ENCODE results near the gene SCARB1.

GRCh38 chr12:124768452-124769162 is 95.1 kb downstream of the SCARB1 start:
- TF ChIP-seq POLR2AphosphoS5 (IDR thresholded peaks at IDR 0.05; ENCODE audit: insufficient read depth, low read depth, low read length), result no peak
- no peak for TF ChIP-seq EZH2 (IDR thresholded peaks at IDR 0.05; ENCODE audit: borderline replicate concordance, low read depth, low read length, severe bottlenecking)
- TF ChIP-seq POLR2A (IDR thresholded peaks at IDR 0.05; ENCODE audit: low read depth, low read length), result no peak
- TF ChIP-seq, protein P1, sequence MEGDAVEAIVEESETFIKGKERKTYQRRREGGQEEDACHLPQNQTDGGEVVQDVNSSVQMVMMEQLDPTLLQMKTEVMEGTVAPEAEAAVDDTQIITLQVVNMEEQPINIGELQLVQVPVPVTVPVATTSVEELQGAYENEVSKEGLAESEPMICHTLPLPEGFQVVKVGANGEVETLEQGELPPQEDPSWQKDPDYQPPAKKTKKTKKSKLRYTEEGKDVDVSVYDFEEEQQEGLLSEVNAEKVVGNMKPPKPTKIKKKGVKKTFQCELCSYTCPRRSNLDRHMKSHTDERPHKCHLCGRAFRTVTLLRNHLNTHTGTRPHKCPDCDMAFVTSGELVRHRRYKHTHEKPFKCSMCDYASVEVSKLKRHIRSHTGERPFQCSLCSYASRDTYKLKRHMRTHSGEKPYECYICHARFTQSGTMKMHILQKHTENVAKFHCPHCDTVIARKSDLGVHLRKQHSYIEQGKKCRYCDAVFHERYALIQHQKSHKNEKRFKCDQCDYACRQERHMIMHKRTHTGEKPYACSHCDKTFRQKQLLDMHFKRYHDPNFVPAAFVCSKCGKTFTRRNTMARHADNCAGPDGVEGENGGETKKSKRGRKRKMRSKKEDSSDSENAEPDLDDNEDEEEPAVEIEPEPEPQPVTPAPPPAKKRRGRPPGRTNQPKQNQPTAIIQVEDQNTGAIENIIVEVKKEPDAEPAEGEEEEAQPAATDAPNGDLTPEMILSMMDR (IDR thresholded peaks at IDR 0.05; ENCODE audit: extremely low read depth in 1 of 2, insufficient read depth in 1 of 2, low read depth in 1 of 2, low read length in 2 of 2), result no peak
- TF ChIP-seq MAX (IDR thresholded peaks at IDR 0.05; ENCODE audit: insufficient read depth, insufficient read length), result no peak
- TF ChIP-seq FOS (IDR thresholded peaks at IDR 0.05; ENCODE audit: borderline replicate concordance, insufficient read depth, low read length), result no peak
- TF ChIP-seq JUN (IDR thresholded peaks at IDR 0.05; ENCODE audit: borderline replicate concordance, insufficient read depth, insufficient read length, low read depth), result no peak
- TF ChIP-seq MYC (IDR thresholded peaks at IDR 0.05; ENCODE audit: low read depth, low read length), result no peak
